HG02588 (cell line): ENCODE results near the gene COMMD7.

ENCODE experiments used
- ATAC-seq: cut with Tn5 transposase; IDR thresholded peaks from one replicate; pipeline ENCODE4 v1.9.1; 2021; ENCODE audit warnings: mild to moderate bottlenecking, moderate library complexity; ENCODE audit not compliant: unreplicated experiment

The COMMD7 gene

GRCh38 chr20:32652739-32653526 is 90.3 kb downstream of the COMMD7 start:
- ATAC-seq, result no peak
